GM12878 (cell line): Measurements from ENCODE around the gene WBP4. TPM values are rescaled to one million over a fixed set of nuclear protein-coding genes. Genes with fewer than 3 reads are reported as not detected.

Experiments used
- ATAC-seq: fragments of 200-7000 bp; cut with Tn5 transposase; 3 replicates; pipeline ENCODE4 v1.9.1; 2020; ENCODE audit warnings: mild to moderate bottlenecking, moderate library complexity
- BruUV-seq: library from RNA; stranded (reverse); fragments of 400-500 nt; replicated peaks from 2 replicates; lab custom pipeline; 2021; lab: Mats Ljungman, UMichigan
- CTCF ChIA-PET: fragments of 300-600 bp; sonication (Branson Sonifier 250); formaldehyde crosslinking; extraction: SDS; loops from one replicate; lab custom pipeline; 2021; ENCODE audit warnings: inconsistent platforms; lab: Yijun Ruan, JAX
- POLR2A ChIA-PET: fragments of 350-600 bp; formaldehyde crosslinking; extraction: SDS; loops from one replicate; lab custom pipeline; 2021; ENCODE audit warnings: inconsistent platforms; lab: Charles Lee
- RAD21 ChIA-PET: fragments of 300-600 bp; sonication (Branson Sonifier 250); formaldehyde crosslinking; loops from one replicate; lab custom pipeline; 2023; ENCODE audit warnings: antibody characterized with exemption; ENCODE audit not compliant: unreplicated experiment; lab: Charles Lee
- SMC1A ChIA-PET: fragments of 300-600 bp; sonication (Branson Sonifier 250); formaldehyde crosslinking; loops from one replicate; lab custom pipeline; 2023; ENCODE audit not compliant: unreplicated experiment, uncharacterized antibody; lab: Charles Lee
- DNase-seq: peaks from one replicate; pipeline ENCODE4 v3.0.0-alpha.2; 2011; ENCODE audit warnings: low read depth, low spot score
- FAIRE-seq: peaks from 3 replicates; lab custom pipeline; 2011; peaks lifted over from hg19 to GRCh38; lab: Jason Lieb, UNC
- H2AFZ ChIP-seq: 2 replicates; pipeline ENCODE4 v1.6.0; 2011; ENCODE audit warnings: low read depth, low read length, control low read depth; ENCODE audit not compliant: control insufficient read depth
- H3K27ac ChIP-seq: 2 replicates; pipeline ENCODE4 v1.5.1; 2011; ENCODE audit warnings: control low read depth; ENCODE audit not compliant: control insufficient read depth, insufficient read depth
- H3K27me3 ChIP-seq, 2 experiments: replicated peaks in 1 of 2; 2 replicates each; pipeline versions ENCODE4 v1.6.0 to v1.6.1; 2011; ENCODE audit warnings: low read length in 1 of 2; ENCODE audit not compliant: control insufficient read depth in 2 of 2, insufficient read depth in 2 of 2
- H3K36me3 ChIP-seq, 2 experiments: 2 replicates each; pipeline ENCODE4 v1.5.1; 2011; ENCODE audit warnings: low read length in 1 of 2; ENCODE audit not compliant: control insufficient read depth in 2 of 2, insufficient read depth in 2 of 2
- H3K4me1 ChIP-seq: 2 replicates; pipeline ENCODE4 v1.6.1; 2011; ENCODE audit warnings: mild to moderate bottlenecking, low read length, moderate library complexity, mixed read lengths; ENCODE audit not compliant: control insufficient read depth, insufficient read depth
- H3K4me2 ChIP-seq: 2 replicates; pipeline ENCODE4 v1.6.0; 2011; ENCODE audit warnings: control low read depth; ENCODE audit not compliant: control insufficient read depth, insufficient read depth
- H3K4me3 ChIP-seq: fragments of 200-600 bp; sonication (generic); 2 replicates; pipeline ENCODE4 v1.5.1; 2016
- H3K79me2 ChIP-seq: 2 replicates; pipeline ENCODE4 v1.6.0; 2011; ENCODE audit warnings: low read length; ENCODE audit not compliant: control insufficient read depth, insufficient read depth
- H3K9ac ChIP-seq: 2 replicates; pipeline ENCODE4 v1.8.0; 2011; ENCODE audit warnings: low read length, control low read depth, mixed read lengths; ENCODE audit not compliant: control insufficient read depth, insufficient read depth
- H3K9me3 ChIP-seq: replicated peaks from 3 replicates; pipeline ENCODE4 v1.5.1; 2011; ENCODE audit warnings: mild to moderate bottlenecking, low read length; ENCODE audit not compliant: control insufficient read depth, insufficient read depth
- H4K20me1 ChIP-seq: 2 replicates; pipeline ENCODE4 v1.6.0; 2011; ENCODE audit not compliant: control insufficient read depth, insufficient read depth
- DPF2 ChIP-seq: fragments of 450-650 bp; IDR thresholded peaks from 2 replicates; pipeline ENCODE4 v1.6.1; 2017; ENCODE audit warnings: mild to moderate bottlenecking
- EZH2 ChIP-seq: IDR thresholded peaks from 2 replicates; pipeline ENCODE4 v1.6.1; 2012; ENCODE audit warnings: low read depth, mild to moderate bottlenecking, control low read depth, inconsistent platforms, low read length, borderline replicate concordance; ENCODE audit not compliant: control insufficient read depth
- HDAC6 ChIP-seq: fragments of 200-600 bp; sonication (generic); IDR thresholded peaks from one replicate; pipeline ENCODE4 v1.8.0; 2017; ENCODE audit warnings: antibody characterized with exemption; ENCODE audit not compliant: unreplicated experiment
- NFXL1 ChIP-seq: fragments of 450-650 bp; IDR thresholded peaks from 2 replicates; pipeline ENCODE4 v1.6.1; 2017; ENCODE audit warnings: antibody characterized with exemption, mild to moderate bottlenecking, borderline replicate concordance
- PAX5 ChIP-seq: IDR thresholded peaks from 2 replicates; pipeline ENCODE4 v1.6.1; 2011; ENCODE audit warnings: low read depth, low read length, borderline replicate concordance
- POLR2AphosphoS2 ChIP-seq: IDR thresholded peaks from 2 replicates; pipeline ENCODE4 v1.6.1; 2011; ENCODE audit warnings: low read depth, mild to moderate bottlenecking, low read length, improper control_type of control experiment, moderate library complexity
- RAD51 ChIP-seq: fragments of 450-650 bp; IDR thresholded peaks from 2 replicates; pipeline ENCODE4 v1.6.1; 2016; ENCODE audit warnings: moderate library complexity, mild to moderate bottlenecking, inconsistent platforms
- RB1 ChIP-seq: fragments of 450-650 bp; formaldehyde crosslinking; IDR thresholded peaks from 2 replicates; pipeline ENCODE4 v1.6.1; 2017; ENCODE audit warnings: mild to moderate bottlenecking, borderline replicate concordance
- RCOR1 ChIP-seq: conservative IDR thresholded peaks from 2 replicates; pipeline ENCODE4 v1.6.1; 2012; ENCODE audit warnings: low read depth, low read length, improper control_type of control experiment
- SREBF2 ChIP-seq: IDR thresholded peaks from 2 replicates; pipeline ENCODE4 v1.6.1; 2012; ENCODE audit warnings: mild to moderate bottlenecking, low read length
- YBX1 ChIP-seq: fragments of 450-650 bp; IDR thresholded peaks from 2 replicates; pipeline ENCODE4 v1.6.1; 2016; ENCODE audit warnings: antibody characterized with exemption
- ZNF24 ChIP-seq: fragments of 450-650 bp; IDR thresholded peaks from 2 replicates; pipeline ENCODE4 v1.6.1; 2017; ENCODE audit warnings: antibody characterized with exemption, mild to moderate bottlenecking
- ZSCAN29 ChIP-seq: fragments of 450-650 bp; IDR thresholded peaks from 2 replicates; pipeline ENCODE4 v1.6.1; 2017; ENCODE audit warnings: mild to moderate bottlenecking, moderate library complexity
- WGBS: methylation state at CpG from one replicate; pipeline ENCODE4 v1.1.6; 2016; ENCODE audit warnings: low lambda C conversion rate; ENCODE audit not compliant: insufficient replicate concordance, insufficient coverage; ENCODE audit errors: missing lambda C conversion rate; 5-methylcytosine and 5-hydroxymethylcytosine counted together
- in situ Hi-C: fragments of 300-500 bp; cut with MboI; formaldehyde crosslinking; loops from 9 replicates; pipeline ENCODE4 v1.14.3; 2018; ENCODE audit warnings: mixed read lengths
- intact Hi-C: fragments of 100-400 bp; cut with micrococcal nuclease; formaldehyde crosslinking; loops from one replicate; pipeline ENCODE4 v1.14.2; 2022; ENCODE audit not compliant: unreplicated experiment
- polyA plus RNA-seq, 11 experiments: library from polyadenylated mRNA; depleted of rRNA in 4 of 11; unstranded in 6 of 11; stranded (reverse) in 5 of 11; fragments of >200 nt; fragmentation: Nextera tagmentation in 4 of 11; fragmentation: Illumina TruSeq in 1 of 11; extraction: Ambion mirVana in 4 of 11; extraction: Trizol in 1 of 11; gene quantifications; 1 replicate in 1 of 11; 2 replicates in 10 of 11; pipeline versions ENCODE4 v1.2.1 to v1.2.3, GENCODE V29; 2011 to 2016; ENCODE audit warnings: inconsistent platforms in 2 of 11, missing spikeins in 2 of 11, low read depth in 1 of 11
- total RNA-seq, 4 experiments: library from RNA; depleted of rRNA in 3 of 4; stranded (reverse); fragments of >200 nt in 3 of 4; fragmentation: Illumina TruSeq in 1 of 4; extraction: Trizol in 1 of 4; gene quantifications; 2 replicates each; pipeline versions ENCODE4 v1.2.1 to v1.2.3, GENCODE V29; 2013 to 2021
- TF ChIP-seq, protein P1 (sequence below): fragments of 450-650 bp; IDR thresholded peaks from 2 replicates; pipeline ENCODE4 v1.6.1; 2017; ENCODE audit warnings: mild to moderate bottlenecking, moderate library complexity
- TF ChIP-seq, protein P2 (sequence below), 3 experiments: IDR thresholded peaks in 2 of 3; conservative IDR thresholded peaks in 1 of 3; 2 replicates each; pipeline ENCODE4 v1.5.1; 2011; ENCODE audit warnings: low read depth in 3 of 3, low read length in 3 of 3, mild to moderate bottlenecking in 3 of 3, control low read depth in 2 of 3, moderate library complexity in 2 of 3, inconsistent platforms in 1 of 3, mixed read lengths in 1 of 3; ENCODE audit not compliant: control insufficient read depth in 2 of 3, insufficient read depth in 1 of 3; ENCODE audit errors: extremely low read depth in 1 of 3
- TF ChIP-seq, protein P3 (sequence below): fragments of 150-350 bp; IDR thresholded peaks from 2 replicates; pipeline ENCODE4 v1.6.1; 2014; ENCODE audit warnings: mild to moderate bottlenecking, low read depth, low read length

Gene WBP4
- total and polyA plus RNA-seq, 10 of the 15 experiments (the other 5 are each of a cell fraction or from before 2014, with no cell fraction given), result 7.4 to 21.6 (median 14.2) TPM

DNA sequence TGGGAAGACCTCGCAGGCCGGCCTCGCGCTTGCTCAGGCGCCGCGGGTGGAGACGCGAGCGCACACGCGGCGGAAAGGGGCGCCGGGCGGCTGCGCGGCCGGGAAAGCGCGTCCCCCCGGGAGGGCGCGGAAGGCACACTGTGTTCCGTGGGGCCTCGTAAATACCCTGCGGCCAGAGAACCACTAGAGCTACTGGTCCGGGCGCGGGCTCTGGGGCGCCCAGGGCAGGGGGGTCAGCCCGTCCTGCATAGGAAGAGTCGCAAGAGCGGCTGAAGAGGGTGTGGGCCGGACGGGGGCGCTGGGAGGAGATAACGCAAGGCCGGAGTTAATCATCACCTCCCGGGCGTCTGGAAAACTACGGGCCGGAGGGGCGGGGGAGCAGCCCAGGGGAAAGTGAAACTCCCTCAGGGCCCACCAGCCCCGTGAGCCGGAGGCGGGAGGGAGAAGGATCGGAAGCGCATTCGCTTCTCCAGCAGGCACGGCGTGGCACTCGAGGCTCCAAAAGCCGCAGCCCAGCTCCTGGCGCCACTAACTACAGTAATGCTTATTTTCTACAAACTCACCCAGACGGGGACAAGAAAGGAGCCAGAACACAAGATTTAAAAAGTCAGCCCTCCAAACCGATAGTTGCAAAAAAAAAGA is 1.1 kb upstream of the WBP4 start:
- peak; percentile 67 for ATAC-seq
- Histone ChIP-seq H3K27me3 (no peaks in the 10 kb centered on the region), H3K36me3 (0 out of 4 replicates have a peak, but pooled peaks cover 0 to 3% of the 10 kb centered on the region in 2 experiments), H4K20me1 (no peaks in the 10 kb centered on the region), H2AFZ (peak overlapping the region; percentile 40), H3K79me2 (peaks cover 81% of the 10 kb centered on the region), H3K27ac (peak overlapping the region; percentile 96), H3K4me2 (peak overlapping the region; percentile 64), H3K4me1 (peaks cover 3% of the 10 kb centered on the region; the same call in 1 of the 2 replicates), H3K9me3 (no peaks in the 10 kb centered on the region), H3K9ac (peak overlapping the region; percentile 94), H3K4me3 (peak overlapping the region; percentile 94)
- SMC1A ChIA-PET, result interaction anchor here (1.0 to 3.0 kb wide), 16 partner anchors 30 to 172 kb away, joined by 3 to 14 read pairs (median 5); no protein-coding TSS in a partner anchor
- BruUV-seq, result TSS peak; percentile 65
- POLR2A ChIA-PET, result interaction anchor here (0.5 to 4.3 kb wide), 12 partner anchors 42 to 89 kb away, joined by 3 to 23 read pairs (median 4); partner anchors contain the start of gene ELF1
- intact Hi-C loops (loop anchor here (2.0 to 5.0 kb wide), 5 partner anchors 41 to 251 kb away; partner anchors contain the start of genes ELF1, KBTBD6 and NAA16), in situ Hi-C loops (no loop called here)
- peak; percentile 51 for DNase-seq
- WGBS, result 1% methylated on average over 57 of the region's 57 CpGs
- RAD21 ChIA-PET, result interaction anchor here (0.8 to 9.9 kb wide), 14 partner anchors 23 to 593 kb away, joined by 3 to 172 read pairs (median 4); partner anchors contain the start of gene ELF1
- CTCF ChIA-PET, result interaction anchor here (0.7 to 5.2 kb wide), 18 partner anchors 11 to 162 kb away, joined by 3 to 32 read pairs (median 4); partner anchors contain the start of gene ELF1
- peak; percentile 13 for FAIRE-seq
- TF ChIP-seq, protein P1, sequence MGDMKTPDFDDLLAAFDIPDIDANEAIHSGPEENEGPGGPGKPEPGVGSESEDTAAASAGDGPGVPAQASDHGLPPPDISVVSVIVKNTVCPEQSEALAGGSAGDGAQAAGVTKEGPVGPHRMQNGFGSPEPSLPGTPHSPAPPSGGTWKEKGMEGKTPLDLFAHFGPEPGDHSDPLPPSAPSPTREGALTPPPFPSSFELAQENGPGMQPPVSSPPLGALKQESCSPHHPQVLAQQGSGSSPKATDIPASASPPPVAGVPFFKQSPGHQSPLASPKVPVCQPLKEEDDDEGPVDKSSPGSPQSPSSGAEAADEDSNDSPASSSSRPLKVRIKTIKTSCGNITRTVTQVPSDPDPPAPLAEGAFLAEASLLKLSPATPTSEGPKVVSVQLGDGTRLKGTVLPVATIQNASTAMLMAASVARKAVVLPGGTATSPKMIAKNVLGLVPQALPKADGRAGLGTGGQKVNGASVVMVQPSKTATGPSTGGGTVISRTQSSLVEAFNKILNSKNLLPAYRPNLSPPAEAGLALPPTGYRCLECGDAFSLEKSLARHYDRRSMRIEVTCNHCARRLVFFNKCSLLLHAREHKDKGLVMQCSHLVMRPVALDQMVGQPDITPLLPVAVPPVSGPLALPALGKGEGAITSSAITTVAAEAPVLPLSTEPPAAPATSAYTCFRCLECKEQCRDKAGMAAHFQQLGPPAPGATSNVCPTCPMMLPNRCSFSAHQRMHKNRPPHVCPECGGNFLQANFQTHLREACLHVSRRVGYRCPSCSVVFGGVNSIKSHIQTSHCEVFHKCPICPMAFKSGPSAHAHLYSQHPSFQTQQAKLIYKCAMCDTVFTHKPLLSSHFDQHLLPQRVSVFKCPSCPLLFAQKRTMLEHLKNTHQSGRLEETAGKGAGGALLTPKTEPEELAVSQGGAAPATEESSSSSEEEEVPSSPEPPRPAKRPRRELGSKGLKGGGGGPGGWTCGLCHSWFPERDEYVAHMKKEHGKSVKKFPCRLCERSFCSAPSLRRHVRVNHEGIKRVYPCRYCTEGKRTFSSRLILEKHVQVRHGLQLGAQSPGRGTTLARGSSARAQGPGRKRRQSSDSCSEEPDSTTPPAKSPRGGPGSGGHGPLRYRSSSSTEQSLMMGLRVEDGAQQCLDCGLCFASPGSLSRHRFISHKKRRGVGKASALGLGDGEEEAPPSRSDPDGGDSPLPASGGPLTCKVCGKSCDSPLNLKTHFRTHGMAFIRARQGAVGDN, result peak; percentile 85
- no peak for TF ChIP-seq ZSCAN29
- TF ChIP-seq RAD51, result no peak
- no peak; the same call in 1 of the 2 replicates for TF ChIP-seq PAX5
- TF ChIP-seq NFXL1, result no peak
- TF ChIP-seq, protein P2, sequence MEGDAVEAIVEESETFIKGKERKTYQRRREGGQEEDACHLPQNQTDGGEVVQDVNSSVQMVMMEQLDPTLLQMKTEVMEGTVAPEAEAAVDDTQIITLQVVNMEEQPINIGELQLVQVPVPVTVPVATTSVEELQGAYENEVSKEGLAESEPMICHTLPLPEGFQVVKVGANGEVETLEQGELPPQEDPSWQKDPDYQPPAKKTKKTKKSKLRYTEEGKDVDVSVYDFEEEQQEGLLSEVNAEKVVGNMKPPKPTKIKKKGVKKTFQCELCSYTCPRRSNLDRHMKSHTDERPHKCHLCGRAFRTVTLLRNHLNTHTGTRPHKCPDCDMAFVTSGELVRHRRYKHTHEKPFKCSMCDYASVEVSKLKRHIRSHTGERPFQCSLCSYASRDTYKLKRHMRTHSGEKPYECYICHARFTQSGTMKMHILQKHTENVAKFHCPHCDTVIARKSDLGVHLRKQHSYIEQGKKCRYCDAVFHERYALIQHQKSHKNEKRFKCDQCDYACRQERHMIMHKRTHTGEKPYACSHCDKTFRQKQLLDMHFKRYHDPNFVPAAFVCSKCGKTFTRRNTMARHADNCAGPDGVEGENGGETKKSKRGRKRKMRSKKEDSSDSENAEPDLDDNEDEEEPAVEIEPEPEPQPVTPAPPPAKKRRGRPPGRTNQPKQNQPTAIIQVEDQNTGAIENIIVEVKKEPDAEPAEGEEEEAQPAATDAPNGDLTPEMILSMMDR (IDR thresholded peaks at IDR 0.05 in 2 of 3, conservative IDR thresholded peaks at IDR 0.05 in 1 of 3; ENCODE audit: control insufficient read depth in 2 of 3, extremely low read depth in 1 of 3, insufficient read depth in 1 of 3, low read depth in 3 of 3, low read length in 3 of 3), result peak; percentile 5 to 47 (median 40); a peak in 3 of 6 replicates
- TF ChIP-seq HDAC6, result no peak
- peak; percentile 33 for TF ChIP-seq DPF2
- 0 out of 2 replicates have a peak, but pooled peaks have one; percentile 7 for TF ChIP-seq ZNF24
- TF ChIP-seq RB1, result 0 out of 2 replicates have a peak, but pooled peaks have one; percentile 26
- no peak for TF ChIP-seq EZH2
- no peak for TF ChIP-seq RCOR1
- TF ChIP-seq POLR2AphosphoS2, result no peak
- TF ChIP-seq YBX1, result no peak
- no peak for TF ChIP-seq SREBF2
- TF ChIP-seq, protein P3, sequence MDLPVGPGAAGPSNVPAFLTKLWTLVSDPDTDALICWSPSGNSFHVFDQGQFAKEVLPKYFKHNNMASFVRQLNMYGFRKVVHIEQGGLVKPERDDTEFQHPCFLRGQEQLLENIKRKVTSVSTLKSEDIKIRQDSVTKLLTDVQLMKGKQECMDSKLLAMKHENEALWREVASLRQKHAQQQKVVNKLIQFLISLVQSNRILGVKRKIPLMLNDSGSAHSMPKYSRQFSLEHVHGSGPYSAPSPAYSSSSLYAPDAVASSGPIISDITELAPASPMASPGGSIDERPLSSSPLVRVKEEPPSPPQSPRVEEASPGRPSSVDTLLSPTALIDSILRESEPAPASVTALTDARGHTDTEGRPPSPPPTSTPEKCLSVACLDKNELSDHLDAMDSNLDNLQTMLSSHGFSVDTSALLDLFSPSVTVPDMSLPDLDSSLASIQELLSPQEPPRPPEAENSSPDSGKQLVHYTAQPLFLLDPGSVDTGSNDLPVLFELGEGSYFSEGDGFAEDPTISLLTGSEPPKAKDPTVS, result no peak
